CD4-positive, alpha-beta memory T cell (primary cell): ENCODE data around the gene GPANK1. TPM values are rescaled to one million over a fixed set of nuclear protein-coding genes. Genes with fewer than 3 reads are reported as not detected.
A peak's percentile ranks its signal among the peaks of the same experiment; 100 is the strongest.

Experiments
- CTCF ChIA-PET: fragments of 350-600 bp; sonication (Branson Sonifier 250); formaldehyde crosslinking; loops from one replicate; lab custom pipeline; 2021; ENCODE audit warnings: inconsistent platforms; ENCODE audit not compliant: partially characterized antibody; lab: Charles Lee
- POLR2A ChIA-PET: fragments of 350-600 bp; sonication (Branson Sonifier 250); formaldehyde crosslinking; loops from one replicate; lab custom pipeline; 2021; ENCODE audit not compliant: partially characterized antibody; lab: Charles Lee
- DNase-seq, 5 donors: peaks; one replicate each; pipeline versions ENCODE4 v3.0.0 to v3.0.0-alpha.2; 2020 to 2022; ENCODE audit warnings: mixed read lengths in 1 of 5
- H3K27ac ChIP-seq: one replicate; pipeline ENCODE4 v1.7.0; 2013; ENCODE audit warnings: low read depth, low read length
- H3K27me3 ChIP-seq: 2 replicates; pipeline ENCODE4 v1.7.0; 2013; ENCODE audit warnings: mild to moderate bottlenecking, low read length, moderate library complexity; ENCODE audit not compliant: insufficient read depth
- H3K36me3 ChIP-seq: 2 replicates; pipeline ENCODE4 v1.7.0; 2013; ENCODE audit warnings: mild to moderate bottlenecking, low read length, moderate library complexity; ENCODE audit not compliant: insufficient read depth
- H3K4me1 ChIP-seq: 2 replicates; pipeline ENCODE4 v1.7.0; 2013; ENCODE audit warnings: mild to moderate bottlenecking, low read length, moderate library complexity; ENCODE audit not compliant: insufficient read depth
- H3K4me3 ChIP-seq, 2 donors: one replicate each; pipeline ENCODE4 v1.7.0; 2013; ENCODE audit warnings: low read length in 2 of 2, mild to moderate bottlenecking in 1 of 2
- H3K9me3 ChIP-seq, 2 donors: one replicate each; pipeline ENCODE4 v1.7.0; 2013; ENCODE audit warnings: low read length in 2 of 2, control low read depth in 1 of 2; ENCODE audit not compliant: control insufficient read depth in 1 of 2
- H3K27ac Mint-ChIP-seq, 7 donors: one replicate each; pipeline ENCODE4 v1.8.0; 2020 to 2021; ENCODE audit warnings: mixed read lengths in 7 of 7, mild to moderate bottlenecking in 6 of 7, inconsistent platforms in 3 of 7, moderate library complexity in 3 of 7
- H3K27me3 Mint-ChIP-seq, 2 donors: one replicate each; pipeline ENCODE4 v1.8.0; 2020 to 2021; ENCODE audit warnings: mixed read lengths in 2 of 2
- H3K36me3 Mint-ChIP-seq, 2 donors: one replicate each; pipeline ENCODE4 v1.8.0; 2020 to 2021; ENCODE audit warnings: mixed read lengths in 2 of 2, inconsistent platforms in 1 of 2, mild to moderate bottlenecking in 1 of 2
- H3K4me1 Mint-ChIP-seq, 4 donors: one replicate each; pipeline ENCODE4 v1.8.0; 2020 to 2021; ENCODE audit warnings: mixed read lengths in 4 of 4, mild to moderate bottlenecking in 1 of 4
- H3K4me3 Mint-ChIP-seq, 8 donors: one replicate each; pipeline ENCODE4 v1.8.0; 2020 to 2021; ENCODE audit warnings: mixed read lengths in 8 of 8, mild to moderate bottlenecking in 7 of 8, moderate library complexity in 6 of 8, inconsistent platforms in 3 of 8
- H3K9me3 Mint-ChIP-seq, 8 donors: one replicate each; pipeline ENCODE4 v1.8.0; 2020 to 2021; ENCODE audit warnings: mixed read lengths in 8 of 8, mild to moderate bottlenecking in 5 of 8, inconsistent platforms in 3 of 8, moderate library complexity in 1 of 8
- intact Hi-C: fragments of 100-400 bp; cut with micrococcal nuclease; formaldehyde crosslinking; loops from one replicate; pipeline ENCODE4 v1.15.1; 2023
- polyA plus RNA-seq, 2 donors: library from polyadenylated mRNA; unstranded; fragments of 300-500 nt; fragmentation: Illumina TruSeq; gene quantifications; one replicate each; pipeline ENCODE4 v1.2.3, GENCODE V29; 2021
- total RNA-seq, 2 experiments: library from RNA; stranded (reverse); gene quantifications; one replicate each; pipeline ENCODE4 v1.2.3, GENCODE V29; 2021

Gene GPANK1
- total and polyA plus RNA-seq, 4 experiments from 2014 or later = 16.7 to 25.5 (median 22.3) TPM

DNA sequence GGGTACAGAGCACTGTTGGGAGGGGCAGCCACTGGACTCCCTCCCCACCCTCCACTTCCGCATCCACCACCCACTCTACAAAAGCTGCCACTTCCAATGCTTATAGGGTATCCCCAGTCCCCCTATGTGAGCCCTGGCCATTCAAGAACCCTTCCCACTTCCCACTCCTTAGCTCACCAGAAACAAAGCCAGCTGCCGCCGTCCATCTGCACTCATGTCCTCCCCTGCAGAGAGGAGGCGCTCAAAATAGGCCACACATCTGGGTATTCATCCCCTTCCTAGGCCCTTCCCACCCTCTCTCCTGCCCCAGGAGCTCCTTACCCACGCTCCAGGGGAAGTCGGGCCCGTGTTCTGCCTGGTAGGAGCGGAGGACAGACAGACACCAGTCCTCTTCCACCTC lies 22.5 kb upstream of the GPANK1 start:
- Mint-ChIP-seq H3K4me3 (no peak overlapping the region), H3K36me3 (peaks cover 17 to 48% of the 10 kb centered on the region in 2 donors), H3K27me3 (no peaks in the 10 kb centered on the region), H3K27ac (peak overlapping the region in 2 of 7 donors; percentile 52 to 64), H3K4me1 (peaks cover 0 to 2% (median under 1%) of the 10 kb centered on the region in 4 donors), H3K9me3 (no peaks in the 10 kb centered on the region)
- intact Hi-C loops = no loop called here
- Histone ChIP-seq H3K36me3 (peaks cover 45% of the 10 kb centered on the region), H3K27ac (no peak overlapping the region), H3K9me3 (no peaks in the 10 kb centered on the region), H3K4me3 (no peak overlapping the region), H3K27me3 (no peaks in the 10 kb centered on the region), H3K4me1 (no peaks in the 10 kb centered on the region)
- ChIA-PET CTCF (interaction anchor here (0.8 kb wide), 1 partner anchor 142 kb away, joined by 4 read pairs; no protein-coding TSS in a partner anchor), POLR2A (interaction anchor here (2.5 kb wide), 1 partner anchor 16 kb away, joined by 7 read pairs; the partner anchor contains the start of gene ABHD16A)
- no peak for DNase-seq

DNA sequence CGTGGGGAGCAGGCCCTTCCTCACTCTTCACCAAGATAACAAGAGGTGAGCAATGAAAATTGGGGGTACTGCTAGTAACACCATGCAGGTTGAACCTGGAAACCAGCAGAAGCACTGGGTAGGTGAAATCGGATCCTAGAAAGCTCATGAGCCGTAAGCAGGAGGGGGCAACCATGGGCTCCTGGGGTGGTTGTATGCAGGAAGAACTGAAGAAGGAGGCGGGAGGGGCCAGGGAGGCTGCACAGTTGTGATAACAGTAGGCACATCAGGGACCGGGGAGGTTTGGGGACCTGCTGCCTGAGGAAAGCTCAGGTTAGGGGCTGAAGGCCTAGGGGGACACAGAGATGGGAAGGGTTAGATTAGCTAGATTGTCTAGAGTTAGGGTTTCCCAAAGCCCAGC lies 21.7 kb upstream of the GPANK1 start:
- Histone ChIP-seq H3K4me3 (no peak overlapping the region), H3K9me3 (no peaks in the 10 kb centered on the region), H3K27me3 (no peaks in the 10 kb centered on the region), H3K4me1 (peaks cover 4% of the 10 kb centered on the region), H3K36me3 (peaks cover 45% of the 10 kb centered on the region), H3K27ac (no peak overlapping the region)
- H3K4me1 Mint-ChIP-seq = peaks cover 2 to 5% (median 3%) of the 10 kb centered on the region in 4 donors
- peak overlapping the region in 3 of 7 donors; percentile 25 to 70 (median 47) for H3K27ac Mint-ChIP-seq
- H3K36me3 Mint-ChIP-seq = peaks cover 16 to 46% of the 10 kb centered on the region in 2 donors
- ChIA-PET POLR2A (interaction anchor here (2.5 kb wide), 1 partner anchor 17 kb away, joined by 7 read pairs; the partner anchor contains the start of gene ABHD16A), CTCF (interaction anchor here (1.2 kb wide), 1 partner anchor 144 kb away, joined by 3 read pairs; no protein-coding TSS in a partner anchor)
- intact Hi-C loops = no loop called here
- H3K27me3 Mint-ChIP-seq = no peaks in the 10 kb centered on the region
- H3K9me3 Mint-ChIP-seq = no peaks in the 10 kb centered on the region
- H3K4me3 Mint-ChIP-seq = no peak overlapping the region
- DNase-seq = no peak

DNA sequence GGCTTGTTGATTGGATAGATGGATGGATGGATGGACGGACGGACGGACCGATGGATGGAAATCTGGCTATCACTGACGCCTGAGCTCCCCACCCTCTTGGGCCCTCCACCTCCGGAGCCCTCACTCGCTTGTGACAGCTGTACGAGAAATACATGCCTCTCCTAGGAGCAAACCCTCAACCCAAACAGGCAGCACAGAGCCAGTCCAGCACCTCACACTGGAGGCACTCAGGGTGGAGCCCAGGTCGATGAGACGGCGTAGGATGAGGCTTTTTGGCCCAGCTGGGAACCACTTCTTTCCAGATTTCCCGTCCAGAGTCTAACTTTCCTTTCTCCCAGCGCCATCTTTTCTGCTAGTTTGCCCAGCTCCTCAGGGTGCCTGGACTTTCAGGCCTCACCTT lies 18.8 kb upstream of the GPANK1 start:
- Histone ChIP-seq H3K27me3 (no peaks in the 10 kb centered on the region), H3K4me1 (peaks cover 19% of the 10 kb centered on the region), H3K9me3 (no peaks in the 10 kb centered on the region), H3K27ac (no peak overlapping the region), H3K4me3 (no peak overlapping the region), H3K36me3 (peaks cover 22% of the 10 kb centered on the region)
- no peak for DNase-seq
- ChIA-PET CTCF (no interaction called here), POLR2A (interaction anchor here (1.3 to 1.4 kb wide), 2 partner anchors 131 to 144 kb away, joined by 3 read pairs; partner anchors contain the start of gene HSPA1B)
- H3K4me3 Mint-ChIP-seq = peak overlapping the region in 1 of 8 donors; percentile 25
- H3K36me3 Mint-ChIP-seq = peaks cover 14 to 26% of the 10 kb centered on the region in 2 donors
- intact Hi-C loops = loop anchor here (5.0 kb wide), 1 partner anchor 54 kb away; the partner anchor contains the start of gene CLIC1
- H3K27ac Mint-ChIP-seq = peak overlapping the region in 2 of 7 donors; percentile 65 to 77
- H3K9me3 Mint-ChIP-seq = no peaks in the 10 kb centered on the region
- peaks cover 11 to 21% (median 15%) of the 10 kb centered on the region in 4 donors for H3K4me1 Mint-ChIP-seq
- H3K27me3 Mint-ChIP-seq = no peaks in the 10 kb centered on the region

DNA sequence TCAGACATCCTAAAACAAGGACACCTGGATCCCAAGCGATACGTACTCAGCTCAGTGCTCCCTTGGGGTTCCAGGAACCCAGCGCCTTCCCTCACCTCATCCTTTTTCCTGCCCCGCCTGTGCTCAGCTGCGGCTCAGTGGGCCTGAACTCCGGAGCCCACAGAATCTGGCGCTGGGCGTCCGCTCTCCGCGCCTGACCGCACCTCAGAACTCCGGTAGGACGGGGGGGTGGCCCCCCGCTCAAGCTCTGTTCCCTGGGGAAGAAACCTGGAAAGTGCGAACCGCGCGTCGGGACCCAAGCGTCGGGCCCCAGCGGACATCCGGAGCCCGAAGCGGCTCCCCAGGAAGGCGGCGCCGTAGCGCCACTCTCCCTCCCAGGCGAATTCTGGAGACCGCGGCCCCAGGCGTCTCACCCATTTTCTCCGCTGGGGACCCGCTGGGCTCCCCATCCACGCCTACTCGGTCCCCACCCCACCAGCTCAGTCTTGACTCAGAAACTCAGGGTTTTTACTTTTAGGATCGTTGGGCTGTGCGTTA lies 16.4 kb upstream of the GPANK1 start:
- peaks cover 11 to 27% (median 16%) of the 10 kb centered on the region in 4 donors for H3K4me1 Mint-ChIP-seq
- ChIA-PET POLR2A (interaction anchor here (0.7 to 2.1 kb wide), 15 partner anchors 14 to 183 kb away, joined by 3 to 13 read pairs (median 5); partner anchors contain the start of genes ABHD16A, BAG6, CSNK2B and GPANK1), CTCF (interaction anchor here (0.7 to 2.1 kb wide), 24 partner anchors 8 to 1086 kb away, joined by 3 to 11 read pairs (median 4); partner anchors contain the start of genes ABHD16A, CLIC1, DXO and GPANK1)
- Histone ChIP-seq H3K27ac (peak overlapping the region; percentile 51), H3K36me3 (peaks cover 5% of the 10 kb centered on the region), H3K9me3 (no peaks in the 10 kb centered on the region), H3K4me3 (peak overlapping the region; percentile 69 to 70), H3K27me3 (no peaks in the 10 kb centered on the region), H3K4me1 (peaks cover 19% of the 10 kb centered on the region)
- H3K9me3 Mint-ChIP-seq = no peaks in the 10 kb centered on the region
- peak in 4 of 5 donors; percentile 17 to 43 (median 28) for DNase-seq
- peak overlapping the region; percentile 86 to 91 (median 90) for H3K4me3 Mint-ChIP-seq
- peaks cover 2 to 8% of the 10 kb centered on the region in 2 donors for H3K36me3 Mint-ChIP-seq
- H3K27ac Mint-ChIP-seq = peak overlapping the region; percentile 55 to 87 (median 77)
- intact Hi-C loops = loop anchor here (2.0 to 5.0 kb wide), 3 partner anchors 16 to 56 kb away; partner anchors contain the start of genes ABHD16A, CLIC1 and GPANK1
- H3K27me3 Mint-ChIP-seq = no peaks in the 10 kb centered on the region

DNA sequence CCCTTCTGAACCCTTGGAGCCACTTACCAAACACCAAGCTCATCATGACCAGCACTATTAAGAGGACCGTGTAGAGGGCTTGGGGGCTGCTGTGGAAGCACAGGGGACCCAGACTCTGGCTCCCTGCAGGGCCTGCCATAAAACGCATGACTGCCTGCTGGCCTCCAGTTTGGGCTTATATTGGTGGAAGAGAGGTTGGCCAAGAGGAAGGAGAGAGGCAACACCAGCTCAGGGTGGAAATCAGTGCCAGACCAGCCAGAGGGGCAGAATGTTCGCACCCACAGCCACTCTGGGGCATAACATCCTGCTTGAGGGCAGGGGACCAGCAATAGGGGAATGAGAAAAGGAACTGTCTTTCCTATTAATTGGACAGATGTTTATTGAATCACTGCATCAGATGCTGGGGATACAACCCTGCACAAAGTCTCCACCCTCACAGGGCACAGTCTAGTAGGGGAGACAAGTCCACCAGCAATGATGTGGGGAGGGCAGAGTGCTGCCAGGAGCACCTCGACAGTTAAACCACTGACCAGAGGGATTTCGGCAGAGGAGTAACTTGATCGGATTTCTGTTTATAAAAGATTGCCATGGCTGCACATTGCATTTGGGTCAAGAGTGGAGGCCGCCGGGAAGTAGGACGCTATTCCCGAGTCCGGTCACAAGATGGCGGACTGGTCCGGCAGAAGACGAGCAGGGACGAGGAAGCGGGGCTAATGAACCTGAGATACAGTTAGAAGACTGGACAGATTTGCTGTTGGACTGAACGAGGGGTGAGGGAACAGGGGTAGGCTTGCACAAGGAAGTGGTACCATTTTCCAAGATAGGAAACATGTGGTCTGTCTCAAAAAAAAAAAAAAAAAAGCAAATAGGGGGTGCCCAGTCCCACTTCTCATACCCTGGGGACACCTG lies 15.7 kb upstream of the GPANK1 start, which contains the start of gene LY6G5C:
LY6G5C (minus strand) TSS at position 842 of the 909 bp plus-strand sequence; CDS start at position 148, 694 bp downstream.
- CTCF ChIA-PET = interaction anchor here (0.7 to 2.1 kb wide), 24 partner anchors 9 to 1085 kb away, joined by 3 to 11 read pairs (median 4); partner anchors contain the start of genes ABHD16A, CLIC1, DXO and GPANK1
- Histone ChIP-seq H3K9me3 (no peaks in the 10 kb centered on the region), H3K4me3 (peak within 1 kb of the TSS; percentile 69 to 70), H3K36me3 (no peaks in the 10 kb centered on the region), H3K27ac (peak within 1 kb of the TSS; percentile 51), H3K4me1 (peaks cover 19% of the 10 kb centered on the region), H3K27me3 (no peaks in the 10 kb centered on the region)
- H3K9me3 Mint-ChIP-seq = no peaks in the 10 kb centered on the region
- H3K4me3 Mint-ChIP-seq = peak within 1 kb of the TSS; percentile 86 to 91 (median 90)
- intact Hi-C loops = loop anchor here (1.0 to 5.0 kb wide), 5 partner anchors 16 to 184 kb away; partner anchors contain the start of genes ABHD16A, CLIC1 and GPANK1
- peak within 1 kb of the TSS; percentile 77 to 92 (median 86) for H3K27ac Mint-ChIP-seq
- POLR2A ChIA-PET = interaction anchor here (0.7 to 2.1 kb wide), 15 partner anchors 14 to 183 kb away, joined by 3 to 13 read pairs (median 5); partner anchors contain the start of genes ABHD16A, BAG6, CSNK2B and GPANK1
- peaks cover 11 to 27% (median 16%) of the 10 kb centered on the region in 4 donors for H3K4me1 Mint-ChIP-seq
- no peaks in the 10 kb centered on the region for H3K27me3 Mint-ChIP-seq
- peak in 4 of 5 donors; percentile 51 to 59 (median 56) for DNase-seq
- peaks cover 0 to 4% of the 10 kb centered on the region in 2 donors for H3K36me3 Mint-ChIP-seq

DNA sequence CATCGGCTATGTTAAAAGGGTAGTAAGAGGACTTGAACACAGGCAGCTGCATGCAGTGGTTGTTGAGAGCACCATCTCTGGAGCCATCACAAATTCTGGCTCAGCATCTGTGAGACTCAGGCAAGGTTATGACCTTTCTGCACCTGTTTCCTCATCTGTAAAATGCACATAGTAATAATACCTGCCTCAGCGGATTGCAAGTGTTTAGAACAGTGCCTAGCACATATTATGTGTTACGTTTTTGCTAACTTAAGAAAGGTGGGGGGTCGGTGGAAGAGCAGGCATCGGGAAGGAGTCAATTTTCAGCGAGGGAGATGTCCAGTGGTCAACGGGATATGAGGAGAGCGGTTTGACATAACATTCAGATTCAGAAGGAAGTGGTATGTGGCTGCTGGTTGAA lies 13.2 kb upstream of the GPANK1 start:
- H3K36me3 Mint-ChIP-seq = peaks cover 6 to 12% of the 10 kb centered on the region in 2 donors
- no peaks in the 10 kb centered on the region for H3K27me3 Mint-ChIP-seq
- H3K36me3 ChIP-seq = peaks cover 5% of the 10 kb centered on the region
- peak overlapping the region in 2 of 8 donors; percentile 3 to 50 for H3K4me3 Mint-ChIP-seq
- no peaks in the 10 kb centered on the region for H3K27me3 ChIP-seq
- H3K4me3 ChIP-seq = no peak overlapping the region
- peak overlapping the region in 3 of 7 donors; percentile 5 to 61 (median 22) for H3K27ac Mint-ChIP-seq
- CTCF ChIA-PET = interaction anchor here (1.1 to 1.3 kb wide), 4 partner anchors 12 to 212 kb away, joined by 3 to 4 read pairs (median 3); partner anchors contain the start of gene HSPA1B
- POLR2A ChIA-PET = interaction anchor here (0.6 to 1.2 kb wide), 2 partner anchors 25 to 103 kb away, joined by 3 read pairs; partner anchors contain the start of gene TNF
- intact Hi-C loops = no loop called here
- no peaks in the 10 kb centered on the region for H3K9me3 Mint-ChIP-seq
- no peak for DNase-seq
- H3K27ac ChIP-seq = no peak overlapping the region
- H3K4me1 Mint-ChIP-seq = peaks cover 11 to 27% (median 16%) of the 10 kb centered on the region in 4 donors
- H3K4me1 ChIP-seq = peaks cover 19% of the 10 kb centered on the region
- no peaks in the 10 kb centered on the region for H3K9me3 ChIP-seq
